ENCODE measurements around the gene KCNQ1OT1.

Gene KCNQ1OT1

GRCh38 chr11:2685566-2686359 lies 14.0 kb downstream of the KCNQ1OT1 start:
- no peak for DNase-seq

DNA sequence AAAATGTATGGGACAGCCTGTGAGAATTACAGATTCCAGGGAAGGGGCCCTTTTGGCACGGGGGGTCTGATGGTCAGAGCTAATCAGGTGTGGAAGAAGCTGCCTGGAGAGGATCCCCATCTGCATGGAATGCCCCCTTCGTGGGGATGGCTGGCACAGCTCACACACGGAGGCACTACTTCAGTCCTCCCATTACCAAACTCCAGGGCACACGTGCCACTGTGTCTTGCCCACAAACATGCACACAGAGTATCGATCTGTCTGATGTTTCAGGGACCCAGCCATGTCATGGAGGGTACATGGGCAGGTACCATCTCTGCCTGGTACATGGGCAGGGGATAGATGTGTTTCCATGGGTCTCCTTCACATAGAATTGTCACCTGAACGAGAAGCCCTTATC lies 14.7 kb downstream of the KCNQ1OT1 start:
- no peak for DNase-seq

DNA sequence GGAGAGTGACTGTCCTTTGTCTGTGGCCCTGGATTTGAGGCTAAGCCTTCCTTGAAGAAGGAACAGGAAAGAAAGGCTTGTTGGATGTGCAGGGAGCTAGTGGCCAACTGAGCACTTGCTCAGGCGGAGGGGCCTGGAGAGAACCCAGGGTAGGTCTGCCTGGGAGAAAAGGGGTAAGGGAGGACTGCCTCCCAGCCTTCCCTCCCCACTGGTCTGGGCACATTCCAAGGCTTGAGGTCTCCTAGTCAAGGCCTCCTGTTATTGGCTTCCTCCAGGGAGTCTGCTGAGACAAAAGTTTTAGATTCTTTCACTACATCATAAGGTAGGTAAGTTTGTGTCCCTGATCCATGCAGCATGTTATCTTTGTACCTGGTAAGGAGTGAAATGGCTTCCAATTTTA lies 15.2 kb downstream of the KCNQ1OT1 start:
- DNase-seq = no peak

- no peak for DNase-seq
These were observed 16.0 kb downstream of the KCNQ1OT1 start for GRCh38 chr11:2683806-2684205.

DNA sequence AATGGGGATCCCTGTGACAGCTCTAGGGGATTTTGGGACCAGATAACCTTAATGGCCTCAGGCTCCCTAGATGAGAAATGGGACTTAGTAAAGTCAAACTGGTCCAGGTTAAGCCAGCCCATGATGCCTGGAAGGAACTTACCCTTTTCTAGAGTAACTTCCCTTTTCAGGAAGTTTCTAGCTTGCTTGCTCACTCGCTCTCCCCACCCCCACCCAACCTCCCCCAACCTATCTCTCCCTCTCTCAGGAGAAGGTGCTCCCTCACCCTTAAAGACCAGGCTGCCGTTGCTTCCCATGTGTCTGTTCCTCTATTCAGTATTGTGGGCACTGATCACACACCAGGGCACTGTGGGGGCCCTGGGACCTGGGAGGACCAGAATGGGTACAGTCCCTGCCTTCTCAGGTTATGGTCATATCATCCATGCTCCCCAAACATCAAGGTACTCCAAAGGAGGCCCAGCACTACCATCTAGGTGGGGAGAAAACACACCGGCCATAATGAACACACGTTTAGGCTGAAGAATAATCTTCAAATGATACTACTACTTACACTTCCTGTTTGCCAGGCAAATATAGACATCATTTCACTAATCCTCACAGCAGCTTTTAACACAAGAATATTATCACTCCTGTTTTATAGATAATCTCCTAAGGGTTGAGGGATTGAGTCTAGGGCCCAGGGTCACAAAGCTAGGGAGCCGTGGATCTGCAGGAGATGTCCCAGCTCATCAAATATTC lies 18.2 kb downstream of the KCNQ1OT1 start:
- no peak for DNase-seq

GRCh38 chr11:2679011-2679676 lies 20.6 kb downstream of the KCNQ1OT1 start:
- no peak for DNase-seq

- peak; percentile 13 for DNase-seq
These were observed 21.4 kb downstream of the KCNQ1OT1 start for GRCh38 chr11:2678396-2678795.

DNA sequence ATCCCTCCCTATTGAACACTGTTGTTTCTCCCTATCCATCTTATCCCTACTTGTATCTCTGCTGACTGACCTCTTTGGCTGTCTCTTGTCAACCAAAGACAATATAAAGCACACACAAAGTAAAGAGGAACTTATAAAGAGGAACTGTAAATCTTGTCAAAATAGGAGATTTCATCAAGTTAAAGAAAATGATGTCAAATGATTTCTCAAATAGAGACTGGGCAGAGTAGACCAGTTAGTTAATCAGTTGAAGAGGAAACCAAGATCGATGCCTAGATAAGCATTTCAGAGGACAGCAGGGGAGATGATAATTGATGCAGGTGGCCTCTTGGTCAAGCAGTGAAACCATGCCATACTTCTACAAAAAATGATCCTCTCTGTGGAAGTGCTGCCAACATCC lies 22.7 kb downstream of the KCNQ1OT1 start:
- DNase-seq = no peak

GRCh38 chr11:2675540-2675939 lies 24.3 kb downstream of the KCNQ1OT1 start:
- no peak for DNase-seq

- DNase-seq = no peak
These were observed 25.1 kb downstream of the KCNQ1OT1 start for GRCh38 chr11:2674658-2675131.

- DNase-seq = no peak
These were observed 25.8 kb downstream of the KCNQ1OT1 start for GRCh38 chr11:2673871-2674471.

GRCh38 chr11:2673250-2673610 lies 26.6 kb downstream of the KCNQ1OT1 start:
- DNase-seq = no peak

- no peak for DNase-seq
These were observed 27.1 kb downstream of the KCNQ1OT1 start for GRCh38 chr11:2672553-2673249.

- no peak for DNase-seq
These were observed 28.0 kb downstream of the KCNQ1OT1 start for GRCh38 chr11:2671748-2672147.

DNA sequence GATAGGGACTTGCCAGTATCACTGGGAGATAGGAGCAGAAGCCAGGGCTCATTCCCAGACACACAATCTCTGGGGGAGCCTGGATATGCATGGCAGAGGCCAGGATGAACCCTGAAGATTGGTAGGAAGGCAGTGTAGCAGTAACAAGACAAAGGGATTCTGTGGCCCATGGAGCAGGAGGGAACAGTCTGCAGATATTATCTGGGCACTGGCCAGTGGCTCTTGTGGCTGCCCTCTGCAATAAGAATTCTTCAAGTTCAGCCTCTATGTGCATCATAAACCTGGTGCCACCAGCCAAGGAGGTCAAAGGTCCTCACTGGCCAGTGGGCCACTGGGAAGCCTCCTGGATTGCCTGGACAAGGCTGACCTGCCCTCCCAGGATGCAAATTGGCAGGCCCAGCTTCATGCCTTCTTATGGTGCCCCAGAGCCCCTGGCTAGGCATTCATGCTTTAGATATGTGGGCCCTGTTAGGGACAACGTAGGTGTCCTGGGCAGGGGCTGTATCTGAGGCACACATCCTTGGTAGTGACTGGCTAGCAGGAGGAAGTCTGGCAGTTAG lies 29.2 kb downstream of the KCNQ1OT1 start:
- no peak for DNase-seq

- no peak for DNase-seq
These were observed 29.9 kb downstream of the KCNQ1OT1 start for GRCh38 chr11:2669634-2670469.

DNA sequence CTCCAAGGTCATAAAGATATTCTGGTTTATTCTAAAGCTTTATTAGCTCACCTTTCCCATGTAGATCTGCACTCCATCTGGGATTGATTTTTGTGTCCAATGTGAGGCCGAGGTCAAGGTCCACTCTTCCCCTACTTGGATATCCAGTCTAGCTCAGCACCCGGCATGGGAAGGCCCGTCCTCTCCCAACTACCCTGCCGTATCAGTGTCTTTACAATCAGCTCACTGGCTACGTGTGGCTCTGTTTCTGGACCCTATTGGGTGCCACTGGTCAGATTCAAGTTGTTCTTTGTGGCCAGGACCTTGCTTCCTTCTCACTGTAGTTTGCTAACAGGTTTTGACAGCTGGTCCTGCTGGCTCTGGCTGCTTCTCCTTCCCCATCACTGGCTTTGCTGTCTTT lies 30.9 kb downstream of the KCNQ1OT1 start:
- no peak for DNase-seq

DNA sequence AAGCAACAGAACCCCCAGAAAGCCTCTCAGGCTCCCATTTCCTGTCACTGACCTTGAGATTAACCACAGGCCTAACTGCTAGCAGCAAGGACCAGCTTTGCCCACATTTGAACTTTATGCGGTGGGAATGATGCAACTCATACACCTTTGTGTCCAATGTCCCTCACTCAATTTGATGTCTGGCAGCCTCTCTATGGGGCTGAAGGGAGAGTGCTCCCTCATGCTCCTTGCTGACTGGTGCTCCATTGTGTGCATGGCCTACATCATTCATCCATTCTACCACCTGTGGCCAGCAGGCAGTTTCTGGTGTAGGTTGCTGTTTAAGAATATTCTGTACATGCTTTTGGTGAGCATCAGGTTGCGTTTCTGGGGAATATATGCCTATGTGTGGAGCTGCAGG lies 31.9 kb downstream of the KCNQ1OT1 start:
- no peak for DNase-seq

- DNase-seq = no peak
These were observed 32.8 kb downstream of the KCNQ1OT1 start for GRCh38 chr11:2666828-2667570.

GRCh38 chr11:2666401-2666741 lies 33.4 kb downstream of the KCNQ1OT1 start:
- no peak for DNase-seq
